Gastroesophageal sphincter (tissue), 3 donors: Measurements from ENCODE around the gene GLUL.

ENCODE experiments used
- EP300 ChIP-seq: sonication (generic); formaldehyde crosslinking; IDR thresholded peaks from one replicate; pipeline ENCODE4 v1.6.1; 2017; ENCODE audit warnings: antibody characterized with exemption, mild to moderate bottlenecking
- POLR2A ChIP-seq, 2 donors: fragments of 450-650 bp; IDR thresholded peaks; one replicate each; pipeline ENCODE4 v1.6.1; 2017; ENCODE audit warnings: antibody characterized with exemption in 2 of 2, mild to moderate bottlenecking in 2 of 2, moderate library complexity in 1 of 2
- POLR2AphosphoS5 ChIP-seq: sonication (generic); formaldehyde crosslinking; IDR thresholded peaks from one replicate; pipeline ENCODE4 v1.6.1; 2017; ENCODE audit warnings: antibody characterized with exemption
- TF ChIP-seq, protein P1 (sequence below), 4 experiments: fragments of 200-600 bp in 2 of 4; fragments of 450-650 bp in 2 of 4; sonication (generic) in 1 of 4; IDR thresholded peaks; one replicate each; pipeline ENCODE4 v1.5.1; 2017 to 2019; ENCODE audit warnings: antibody characterized with exemption in 4 of 4, mild to moderate bottlenecking in 2 of 4, moderate library complexity in 2 of 4

DNA sequence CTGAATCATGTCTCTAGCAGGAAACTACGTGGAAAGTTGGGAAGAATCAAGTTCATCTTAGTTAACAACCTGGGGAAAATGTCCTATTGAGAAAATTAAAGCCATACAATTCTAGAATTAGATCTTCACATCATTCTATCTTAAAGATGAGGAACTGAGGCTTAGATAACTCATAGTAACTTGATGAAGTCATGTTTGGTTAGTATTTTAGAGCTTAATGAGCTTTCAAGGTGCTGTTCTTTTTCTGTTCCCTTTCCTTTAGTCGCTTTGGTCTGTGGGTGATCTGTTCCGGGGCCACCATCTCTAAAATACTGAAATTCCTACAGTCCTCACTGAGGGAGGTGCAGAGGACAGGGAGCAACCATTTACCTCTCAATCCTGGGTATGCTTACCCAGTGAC lies 4.3 kb upstream of the GLUL start:
- TF ChIP-seq, protein P1, sequence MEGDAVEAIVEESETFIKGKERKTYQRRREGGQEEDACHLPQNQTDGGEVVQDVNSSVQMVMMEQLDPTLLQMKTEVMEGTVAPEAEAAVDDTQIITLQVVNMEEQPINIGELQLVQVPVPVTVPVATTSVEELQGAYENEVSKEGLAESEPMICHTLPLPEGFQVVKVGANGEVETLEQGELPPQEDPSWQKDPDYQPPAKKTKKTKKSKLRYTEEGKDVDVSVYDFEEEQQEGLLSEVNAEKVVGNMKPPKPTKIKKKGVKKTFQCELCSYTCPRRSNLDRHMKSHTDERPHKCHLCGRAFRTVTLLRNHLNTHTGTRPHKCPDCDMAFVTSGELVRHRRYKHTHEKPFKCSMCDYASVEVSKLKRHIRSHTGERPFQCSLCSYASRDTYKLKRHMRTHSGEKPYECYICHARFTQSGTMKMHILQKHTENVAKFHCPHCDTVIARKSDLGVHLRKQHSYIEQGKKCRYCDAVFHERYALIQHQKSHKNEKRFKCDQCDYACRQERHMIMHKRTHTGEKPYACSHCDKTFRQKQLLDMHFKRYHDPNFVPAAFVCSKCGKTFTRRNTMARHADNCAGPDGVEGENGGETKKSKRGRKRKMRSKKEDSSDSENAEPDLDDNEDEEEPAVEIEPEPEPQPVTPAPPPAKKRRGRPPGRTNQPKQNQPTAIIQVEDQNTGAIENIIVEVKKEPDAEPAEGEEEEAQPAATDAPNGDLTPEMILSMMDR (IDR thresholded peaks at IDR 0.05), result no peak
- TF ChIP-seq POLR2A (IDR thresholded peaks at IDR 0.05) (no peak), EP300 (no peak), POLR2AphosphoS5 (no peak)
